K562 (cell line): Measurements from ENCODE around the gene UBE2B. TPM values are rescaled to one million over a fixed set of nuclear protein-coding genes. Genes with fewer than 3 reads are reported as not detected.

Experiments
- CBX5 ChIP-seq: IDR thresholded peaks from 2 replicates; pipeline ENCODE4 v1.6.1; 2014; ENCODE audit warnings: low read depth, borderline replicate concordance
- CHD1 ChIP-seq: fragments of 200-600 bp; sonication (generic); IDR thresholded peaks from one replicate; pipeline ENCODE4 v1.6.1; 2012; ENCODE audit warnings: mild to moderate bottlenecking, moderate library complexity, low read length, inconsistent platforms
- HDAC8 ChIP-seq: fragments of 450-650 bp; IDR thresholded peaks from 2 replicates; pipeline ENCODE4 v1.6.1; 2016; ENCODE audit warnings: mild to moderate bottlenecking, missing genetic modification characterization, moderate library complexity, missing compliant biosample characterization
- POLR2A ChIP-seq: fragments of 450-650 bp; conservative IDR thresholded peaks from 2 replicates; pipeline ENCODE4 v1.6.1; 2016
- RB1 ChIP-seq: fragments of 450-650 bp; IDR thresholded peaks from 2 replicates; pipeline ENCODE4 v1.6.1; 2017; ENCODE audit warnings: low read depth, mild to moderate bottlenecking
- RBBP5 ChIP-seq: fragments of 200-600 bp; sonication (generic); IDR thresholded peaks from 2 replicates; pipeline ENCODE4 v1.6.1; 2012; ENCODE audit warnings: borderline replicate concordance, mild to moderate bottlenecking, low read length, control low read depth, inconsistent platforms; ENCODE audit not compliant: insufficient read depth, poor library complexity, severe bottlenecking
- SMARCA4 ChIP-seq: fragments of 450-650 bp; IDR thresholded peaks from 2 replicates; pipeline ENCODE4 v1.6.1; 2016
- SNIP1 ChIP-seq: fragments of 450-650 bp; IDR thresholded peaks from 2 replicates; pipeline ENCODE4 v1.7.1; 2017; ENCODE audit warnings: low read depth, mild to moderate bottlenecking
- TAF1 ChIP-seq: IDR thresholded peaks from 2 replicates; pipeline ENCODE4 v1.6.1; 2011; ENCODE audit warnings: mild to moderate bottlenecking, low read length, moderate library complexity; ENCODE audit not compliant: insufficient read depth, control insufficient read depth, severe bottlenecking; ENCODE audit errors: extremely low read depth
- TBL1XR1 ChIP-seq, 2 experiments: IDR thresholded peaks; 2 replicates each; pipeline ENCODE4 v1.6.1; 2012; ENCODE audit warnings: improper control_type of control experiment in 2 of 2, low read length in 2 of 2, mild to moderate bottlenecking in 1 of 2
- ZNF232 ChIP-seq: sonication (generic); formaldehyde crosslinking; IDR thresholded peaks from 2 replicates; pipeline ENCODE4 v1.8.0; 2022; ENCODE audit warnings: mild to moderate bottlenecking, missing genetic modification reagents
- polyA plus RNA-seq, 8 experiments: library from polyadenylated mRNA; depleted of rRNA in 4 of 8; stranded (reverse) in 5 of 8; unstranded in 3 of 8; fragments of >200 nt; fragmentation: Nextera tagmentation in 2 of 8; fragmentation: Illumina TruSeq in 1 of 8; extraction: Ambion mirVana in 2 of 8; extraction: Trizol in 1 of 8; gene quantifications; 2 replicates each; pipeline versions ENCODE4 v1.2.1 to v1.2.3, GENCODE V29; 2011 to 2014; ENCODE audit warnings: inconsistent platforms in 1 of 8, missing spikeins in 1 of 8
- total RNA-seq, 7 experiments: library from RNA; depleted of rRNA in 6 of 7; stranded (reverse); fragments of >200 nt in 6 of 7; fragmentation: Illumina TruSeq in 2 of 7; extraction: Trizol in 2 of 7; gene quantifications; 2 replicates each; pipeline versions ENCODE4 v1.2.1 to v1.2.3, GENCODE V29; 2011 to 2021; ENCODE audit warnings: low replicate concordance in 1 of 7
- TF ChIP-seq, protein P1 (sequence below): fragments of 200-800 bp; sonication (Bioruptor generic); IDR thresholded peaks from 2 replicates; pipeline ENCODE4 v1.6.1; 2017; ENCODE audit warnings: missing genetic modification characterization, missing compliant biosample characterization
- TF ChIP-seq, protein P2 (sequence below): sonication (generic); formaldehyde crosslinking; IDR thresholded peaks from 2 replicates; pipeline ENCODE4 v1.8.1; 2023; ENCODE audit warnings: mild to moderate bottlenecking, missing genetic modification reagents
- TF ChIP-seq, protein P3 (sequence below), 2 experiments: fragments of 450-650 bp; IDR thresholded peaks; 2 replicates each; pipeline ENCODE4 v1.6.1; 2016
- TF ChIP-seq, protein P4 (sequence below): IDR thresholded peaks from 2 replicates; pipeline ENCODE4 v1.6.1; 2011; ENCODE audit warnings: borderline replicate concordance, low read depth, mild to moderate bottlenecking, moderate library complexity, low read length; ENCODE audit not compliant: insufficient read depth, poor library complexity, severe bottlenecking
- TF ChIP-seq, protein P5 (sequence below), 2 experiments: fragments of 450-650 bp in 1 of 2; IDR thresholded peaks; 2 replicates each; pipeline ENCODE4 v1.6.1; 2011 to 2017; ENCODE audit warnings: low read depth in 2 of 2, antibody characterized with exemption in 1 of 2, borderline replicate concordance in 1 of 2, low read length in 1 of 2, mild to moderate bottlenecking in 1 of 2, mixed read lengths in 1 of 2; ENCODE audit not compliant: control insufficient read depth in 1 of 2

UBE2B gene
- total and polyA plus RNA-seq, 9 of the 15 experiments (the other 6 are each of a cell fraction or from before 2014, with no cell fraction given), result 13.1 to 198 (median 75.5) TPM

DNA sequence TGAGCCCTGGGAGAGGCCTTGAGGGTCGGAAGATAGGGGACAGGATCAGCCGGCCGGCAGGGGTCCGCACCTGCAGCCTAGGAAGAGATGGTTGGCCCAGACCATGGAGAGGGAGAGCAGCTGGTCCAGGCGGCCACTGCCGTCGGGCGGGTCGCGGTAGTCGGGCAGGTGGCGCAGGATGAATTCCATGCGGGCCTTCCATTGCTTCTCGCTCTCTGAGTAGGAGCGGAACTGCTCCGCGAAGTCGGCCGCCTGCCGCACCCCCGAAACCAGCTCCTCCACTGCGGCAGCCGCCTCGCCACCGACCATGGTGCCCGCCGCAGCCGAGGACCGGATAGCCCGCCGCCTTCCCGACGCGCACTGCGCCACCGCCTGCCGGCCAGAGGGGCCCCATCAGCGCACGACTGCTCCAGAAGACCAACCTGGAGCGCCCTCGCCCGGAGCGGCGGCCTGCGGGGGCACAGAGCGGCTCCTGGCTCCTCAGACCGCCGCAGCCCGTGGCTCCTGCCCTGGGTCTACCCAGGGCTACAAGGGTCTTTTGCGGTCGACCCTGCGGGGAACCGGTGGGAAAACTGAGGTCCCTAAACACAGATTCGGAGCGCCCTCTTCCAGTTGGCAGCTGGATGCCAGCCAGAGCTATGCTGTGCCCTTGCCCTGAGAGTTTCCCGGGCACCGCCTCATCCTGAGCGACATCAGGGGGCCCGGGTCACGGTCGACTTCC lies 40.3 kb downstream of the UBE2B start, which contains the start of gene CDKN2AIPNL (continued):
- TF ChIP-seq HDAC8 (tag), result no peak; the same call in 1 of the 2 replicates
- peak; percentile 93 for TF ChIP-seq SNIP1
- TF ChIP-seq TBL1XR1 (IDR thresholded peaks at IDR 0.05; ENCODE audit: low read length in 2 of 2), result peak in 1 of 2 experiments; percentile 36; a peak in 1 of 4 replicates
- TF ChIP-seq ZNF232, result peak; percentile 71; the same call in 1 of the 2 replicates
- TF ChIP-seq, protein P1, sequence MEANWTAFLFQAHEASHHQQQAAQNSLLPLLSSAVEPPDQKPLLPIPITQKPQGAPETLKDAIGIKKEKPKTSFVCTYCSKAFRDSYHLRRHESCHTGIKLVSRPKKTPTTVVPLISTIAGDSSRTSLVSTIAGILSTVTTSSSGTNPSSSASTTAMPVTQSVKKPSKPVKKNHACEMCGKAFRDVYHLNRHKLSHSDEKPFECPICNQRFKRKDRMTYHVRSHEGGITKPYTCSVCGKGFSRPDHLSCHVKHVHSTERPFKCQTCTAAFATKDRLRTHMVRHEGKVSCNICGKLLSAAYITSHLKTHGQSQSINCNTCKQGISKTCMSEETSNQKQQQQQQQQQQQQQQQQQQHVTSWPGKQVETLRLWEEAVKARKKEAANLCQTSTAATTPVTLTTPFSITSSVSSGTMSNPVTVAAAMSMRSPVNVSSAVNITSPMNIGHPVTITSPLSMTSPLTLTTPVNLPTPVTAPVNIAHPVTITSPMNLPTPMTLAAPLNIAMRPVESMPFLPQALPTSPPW (CRISPR knock-in tag), result peak; percentile 48; the same call in 1 of the 2 replicates
- TF ChIP-seq TAF1, result peak; percentile 97
- no peak for TF ChIP-seq CBX5
- TF ChIP-seq RBBP5, result peak; percentile 94
- TF ChIP-seq SMARCA4, result no peak
- peak; percentile 14 for TF ChIP-seq CHD1
- TF ChIP-seq, protein P2, sequence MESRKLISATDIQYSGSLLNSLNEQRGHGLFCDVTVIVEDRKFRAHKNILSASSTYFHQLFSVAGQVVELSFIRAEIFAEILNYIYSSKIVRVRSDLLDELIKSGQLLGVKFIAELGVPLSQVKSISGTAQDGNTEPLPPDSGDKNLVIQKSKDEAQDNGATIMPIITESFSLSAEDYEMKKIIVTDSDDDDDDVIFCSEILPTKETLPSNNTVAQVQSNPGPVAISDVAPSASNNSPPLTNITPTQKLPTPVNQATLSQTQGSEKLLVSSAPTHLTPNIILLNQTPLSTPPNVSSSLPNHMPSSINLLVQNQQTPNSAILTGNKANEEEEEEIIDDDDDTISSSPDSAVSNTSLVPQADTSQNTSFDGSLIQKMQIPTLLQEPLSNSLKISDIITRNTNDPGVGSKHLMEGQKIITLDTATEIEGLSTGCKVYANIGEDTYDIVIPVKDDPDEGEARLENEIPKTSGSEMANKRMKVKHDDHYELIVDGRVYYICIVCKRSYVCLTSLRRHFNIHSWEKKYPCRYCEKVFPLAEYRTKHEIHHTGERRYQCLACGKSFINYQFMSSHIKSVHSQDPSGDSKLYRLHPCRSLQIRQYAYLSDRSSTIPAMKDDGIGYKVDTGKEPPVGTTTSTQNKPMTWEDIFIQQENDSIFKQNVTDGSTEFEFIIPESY (CRISPR knock-in tag), result peak; percentile 91
- TF ChIP-seq, protein P3, sequence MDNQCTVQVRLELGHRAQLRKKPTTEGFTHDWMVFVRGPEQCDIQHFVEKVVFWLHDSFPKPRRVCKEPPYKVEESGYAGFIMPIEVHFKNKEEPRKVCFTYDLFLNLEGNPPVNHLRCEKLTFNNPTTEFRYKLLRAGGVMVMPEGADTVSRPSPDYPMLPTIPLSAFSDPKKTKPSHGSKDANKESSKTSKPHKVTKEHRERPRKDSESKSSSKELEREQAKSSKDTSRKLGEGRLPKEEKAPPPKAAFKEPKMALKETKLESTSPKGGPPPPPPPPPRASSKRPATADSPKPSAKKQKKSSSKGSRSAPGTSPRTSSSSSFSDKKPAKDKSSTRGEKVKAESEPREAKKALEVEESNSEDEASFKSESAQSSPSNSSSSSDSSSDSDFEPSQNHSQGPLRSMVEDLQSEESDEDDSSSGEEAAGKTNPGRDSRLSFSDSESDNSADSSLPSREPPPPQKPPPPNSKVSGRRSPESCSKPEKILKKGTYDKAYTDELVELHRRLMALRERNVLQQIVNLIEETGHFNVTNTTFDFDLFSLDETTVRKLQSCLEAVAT (IDR thresholded peaks at IDR 0.05), result peak in 1 of 2 experiments; percentile 35; a peak in 1 of 4 replicates
- TF ChIP-seq, protein P4, sequence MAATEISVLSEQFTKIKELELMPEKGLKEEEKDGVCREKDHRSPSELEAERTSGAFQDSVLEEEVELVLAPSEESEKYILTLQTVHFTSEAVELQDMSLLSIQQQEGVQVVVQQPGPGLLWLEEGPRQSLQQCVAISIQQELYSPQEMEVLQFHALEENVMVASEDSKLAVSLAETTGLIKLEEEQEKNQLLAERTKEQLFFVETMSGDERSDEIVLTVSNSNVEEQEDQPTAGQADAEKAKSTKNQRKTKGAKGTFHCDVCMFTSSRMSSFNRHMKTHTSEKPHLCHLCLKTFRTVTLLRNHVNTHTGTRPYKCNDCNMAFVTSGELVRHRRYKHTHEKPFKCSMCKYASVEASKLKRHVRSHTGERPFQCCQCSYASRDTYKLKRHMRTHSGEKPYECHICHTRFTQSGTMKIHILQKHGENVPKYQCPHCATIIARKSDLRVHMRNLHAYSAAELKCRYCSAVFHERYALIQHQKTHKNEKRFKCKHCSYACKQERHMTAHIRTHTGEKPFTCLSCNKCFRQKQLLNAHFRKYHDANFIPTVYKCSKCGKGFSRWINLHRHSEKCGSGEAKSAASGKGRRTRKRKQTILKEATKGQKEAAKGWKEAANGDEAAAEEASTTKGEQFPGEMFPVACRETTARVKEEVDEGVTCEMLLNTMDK, result peak; percentile 99
- peak; percentile 98 for TF ChIP-seq RB1
- TF ChIP-seq, protein P5, sequence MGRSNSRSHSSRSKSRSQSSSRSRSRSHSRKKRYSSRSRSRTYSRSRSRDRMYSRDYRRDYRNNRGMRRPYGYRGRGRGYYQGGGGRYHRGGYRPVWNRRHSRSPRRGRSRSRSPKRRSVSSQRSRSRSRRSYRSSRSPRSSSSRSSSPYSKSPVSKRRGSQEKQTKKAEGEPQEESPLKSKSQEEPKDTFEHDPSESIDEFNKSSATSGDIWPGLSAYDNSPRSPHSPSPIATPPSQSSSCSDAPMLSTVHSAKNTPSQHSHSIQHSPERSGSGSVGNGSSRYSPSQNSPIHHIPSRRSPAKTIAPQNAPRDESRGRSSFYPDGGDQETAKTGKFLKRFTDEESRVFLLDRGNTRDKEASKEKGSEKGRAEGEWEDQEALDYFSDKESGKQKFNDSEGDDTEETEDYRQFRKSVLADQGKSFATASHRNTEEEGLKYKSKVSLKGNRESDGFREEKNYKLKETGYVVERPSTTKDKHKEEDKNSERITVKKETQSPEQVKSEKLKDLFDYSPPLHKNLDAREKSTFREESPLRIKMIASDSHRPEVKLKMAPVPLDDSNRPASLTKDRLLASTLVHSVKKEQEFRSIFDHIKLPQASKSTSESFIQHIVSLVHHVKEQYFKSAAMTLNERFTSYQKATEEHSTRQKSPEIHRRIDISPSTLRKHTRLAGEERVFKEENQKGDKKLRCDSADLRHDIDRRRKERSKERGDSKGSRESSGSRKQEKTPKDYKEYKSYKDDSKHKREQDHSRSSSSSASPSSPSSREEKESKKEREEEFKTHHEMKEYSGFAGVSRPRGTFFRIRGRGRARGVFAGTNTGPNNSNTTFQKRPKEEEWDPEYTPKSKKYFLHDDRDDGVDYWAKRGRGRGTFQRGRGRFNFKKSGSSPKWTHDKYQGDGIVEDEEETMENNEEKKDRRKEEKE (IDR thresholded peaks at IDR 0.05; ENCODE audit: borderline replicate concordance in 1 of 2, control insufficient read depth in 1 of 2, low read depth in 2 of 2, low read length in 1 of 2), result peak in 1 of 2 experiments; percentile 75; a peak in 1 of 4 replicates
- TF ChIP-seq POLR2A, result peak; percentile 95
